Measurements from ENCODE around the gene ARHGAP15.
A peak's percentile ranks its signal among the peaks of the same experiment; 100 is the strongest.

ARHGAP15 gene

DNA sequence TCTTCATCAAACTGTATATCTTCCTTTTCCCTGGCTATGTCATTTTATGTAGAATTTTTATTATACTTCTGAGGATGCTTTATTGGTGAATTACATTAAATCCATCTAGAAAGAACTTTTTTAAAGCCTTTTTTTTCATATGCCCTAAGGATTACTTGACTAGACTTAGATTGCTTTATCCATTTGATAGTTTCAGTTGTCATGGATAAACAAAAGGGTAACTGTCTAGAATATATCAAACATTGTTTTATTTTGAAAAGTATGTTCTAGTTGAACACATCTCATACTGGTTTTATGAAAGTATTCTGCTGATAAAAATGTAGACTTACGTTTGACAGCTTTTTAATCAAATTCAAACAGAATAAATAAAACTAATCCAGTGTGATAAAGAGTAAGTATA, 639.8 kb downstream of the ARHGAP15 start:
- DNase-seq (ENCODE audit: low read depth): no peak

DNA sequence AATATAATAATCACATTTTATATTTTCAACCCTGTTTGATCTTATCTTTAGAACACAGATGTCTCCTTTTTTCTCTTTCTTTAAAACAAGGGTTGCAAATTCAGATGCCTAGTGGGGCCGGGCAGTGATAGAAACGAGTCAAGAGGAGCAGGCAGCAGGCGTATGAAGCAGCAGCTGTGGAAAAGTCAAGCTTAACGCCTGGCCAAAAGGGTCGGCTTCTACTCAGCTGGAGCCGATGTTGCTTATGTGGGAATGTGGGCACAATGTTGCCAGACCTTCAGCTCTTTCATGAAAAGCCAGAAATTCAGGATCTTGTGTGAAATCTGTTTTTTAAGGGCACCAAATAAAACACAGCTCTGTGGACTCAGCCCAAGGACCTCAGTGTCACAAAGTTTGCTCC, 642.7 kb downstream of the ARHGAP15 start:
- DNase-seq (ENCODE audit: low read depth): no peak

DNA sequence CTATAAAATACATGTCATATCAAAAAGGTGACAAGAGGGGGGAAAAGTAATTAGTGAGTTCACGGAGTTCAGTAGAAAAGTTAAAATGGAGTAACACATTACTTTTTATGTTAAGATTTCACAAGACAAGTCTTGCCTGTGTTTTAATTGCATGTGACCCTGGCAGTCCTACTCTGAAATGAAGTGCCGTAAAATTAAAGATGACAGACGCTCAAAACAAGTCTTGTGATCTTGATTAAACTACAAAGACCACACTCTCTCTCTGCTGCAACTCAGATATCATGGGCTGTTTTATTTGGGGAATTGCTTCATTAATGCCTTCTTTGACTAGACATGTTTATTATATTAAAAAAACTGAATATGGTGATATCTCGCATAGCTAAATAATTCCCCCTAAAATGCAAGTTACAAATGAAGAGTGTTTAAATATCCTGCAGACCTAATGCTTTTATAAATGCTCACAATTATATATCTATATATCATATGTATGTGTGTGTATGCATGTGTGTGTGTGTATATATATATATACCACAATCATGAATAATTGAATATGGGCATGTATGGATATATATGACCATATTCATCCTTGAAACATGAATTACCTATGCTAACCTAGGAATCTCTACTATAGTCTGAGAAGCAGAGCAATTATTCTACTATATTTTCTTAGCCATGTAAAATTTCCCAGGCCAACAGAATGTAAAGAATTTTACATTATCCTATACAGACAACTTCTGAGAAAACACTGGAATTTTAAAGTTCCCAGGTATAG, 647.5 kb downstream of the ARHGAP15 start:
- no peak for DNase-seq (ENCODE audit: low read depth)

DNA sequence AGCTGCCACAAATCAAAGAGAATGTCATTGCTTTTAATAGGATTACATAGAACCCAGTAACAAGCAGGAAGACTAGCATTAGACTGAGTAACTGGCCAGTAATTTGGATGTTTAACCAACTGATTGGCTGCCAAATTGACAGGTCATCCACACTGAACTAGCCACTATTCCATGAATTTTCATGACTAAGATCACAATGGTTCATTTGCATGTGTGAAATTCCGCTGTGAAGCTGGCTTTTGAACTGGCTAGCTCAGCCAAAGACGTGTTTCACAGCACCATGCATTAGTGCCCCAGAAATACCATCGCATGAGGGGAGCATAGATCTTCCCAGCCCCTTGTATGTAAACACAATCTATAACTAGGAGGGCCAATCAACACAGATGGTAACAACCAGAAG, 649.8 kb downstream of the ARHGAP15 start:
- DNase-seq (ENCODE audit: low read depth): peak; percentile 26

DNA sequence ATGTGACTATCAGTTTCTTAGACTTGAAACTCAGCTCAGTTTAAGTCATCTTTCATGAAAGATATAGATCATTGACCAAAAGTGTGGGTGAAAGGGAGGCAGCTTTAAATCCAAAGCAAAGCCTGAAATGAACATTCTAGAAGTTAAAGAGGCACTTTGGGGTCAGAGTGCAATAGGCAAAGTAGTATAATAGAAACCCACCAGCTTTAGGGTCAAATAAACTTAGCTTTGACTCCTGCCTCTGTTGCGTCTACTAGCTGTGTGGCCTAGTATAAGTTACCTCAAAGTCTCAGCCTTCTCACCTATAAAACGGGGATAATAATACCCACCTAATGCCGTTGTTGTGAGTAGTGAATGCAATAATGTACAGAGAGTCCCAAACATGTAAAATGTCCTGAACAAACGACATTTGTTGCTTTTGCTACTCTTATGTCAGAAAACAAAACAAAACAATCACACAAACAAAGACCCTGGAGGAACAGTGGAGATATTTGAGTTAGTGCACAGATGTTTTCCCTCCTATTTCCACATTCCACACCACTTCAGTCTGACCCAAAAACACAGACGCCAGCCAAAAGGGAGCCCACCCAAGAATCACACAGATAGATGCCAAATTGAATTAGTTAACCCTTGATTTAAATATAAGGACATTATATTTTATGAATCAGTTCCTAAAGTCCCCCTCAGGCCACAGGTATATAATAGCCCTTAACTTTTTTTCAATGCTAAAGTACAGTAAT, 657.0 kb downstream of the ARHGAP15 start:
- no peak for DNase-seq (ENCODE audit: low read depth)

DNA sequence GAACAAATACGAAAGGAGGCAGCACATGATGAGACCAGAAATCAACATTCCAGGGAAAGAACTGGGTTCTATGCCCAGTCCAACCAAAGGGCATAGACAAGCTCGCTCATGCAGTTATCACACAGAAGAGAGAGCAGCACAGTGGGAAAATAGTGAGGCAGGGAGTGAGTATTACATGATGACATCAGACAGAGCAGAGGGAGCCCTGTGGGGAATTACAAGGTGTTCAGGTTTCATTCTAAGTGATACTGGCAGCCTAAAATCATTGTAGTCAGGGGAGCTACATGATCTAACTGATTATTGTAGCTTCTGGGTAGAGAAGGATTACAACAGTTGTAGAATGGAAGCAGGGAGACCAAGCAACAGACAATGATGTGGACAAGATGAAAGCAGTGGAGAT, 658.5 kb downstream of the ARHGAP15 start:
- DNase-seq (ENCODE audit: low read depth): no peak

DNA sequence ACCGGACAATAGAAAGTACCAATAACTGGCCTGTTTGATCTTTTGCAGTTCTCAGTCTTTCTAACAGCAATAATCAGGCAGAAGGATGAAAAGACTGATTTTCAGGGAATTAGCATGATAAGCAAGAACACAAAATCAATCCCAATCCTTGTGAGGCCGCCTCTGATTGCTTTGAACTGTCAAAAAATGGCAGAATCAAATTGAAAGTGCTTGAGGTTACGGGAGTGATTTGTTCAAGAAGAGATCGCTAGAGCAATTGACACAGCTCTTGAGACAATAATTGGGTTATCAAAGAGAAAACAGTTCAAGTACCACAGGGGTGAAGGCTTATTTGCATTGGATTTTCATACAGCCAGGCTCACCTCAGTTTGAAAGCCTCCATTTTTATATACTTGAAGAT, 663.4 kb downstream of the ARHGAP15 start:
- no peak for DNase-seq (ENCODE audit: low read depth)

DNA sequence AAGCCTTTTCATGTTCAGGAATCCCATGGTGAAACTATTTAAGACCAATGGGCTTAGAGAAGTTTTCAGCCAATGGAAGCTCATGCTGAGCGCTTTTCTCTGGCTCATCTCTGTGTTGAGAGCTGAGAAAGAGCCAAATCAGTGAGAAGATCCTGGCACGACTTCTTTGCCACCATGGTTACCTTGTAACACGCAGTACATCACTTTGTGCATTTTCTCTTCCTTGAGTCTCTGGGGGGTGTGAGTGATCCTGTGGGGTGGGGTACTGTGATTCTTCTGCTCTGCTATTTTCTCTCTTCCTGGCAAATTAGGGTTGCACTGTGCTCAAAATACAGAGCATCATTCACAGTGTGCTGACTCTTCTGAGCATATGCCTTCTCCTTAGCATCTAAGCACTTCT, 664.2 kb downstream of the ARHGAP15 start:
- DNase-seq (ENCODE audit: low read depth): no peak

DNA sequence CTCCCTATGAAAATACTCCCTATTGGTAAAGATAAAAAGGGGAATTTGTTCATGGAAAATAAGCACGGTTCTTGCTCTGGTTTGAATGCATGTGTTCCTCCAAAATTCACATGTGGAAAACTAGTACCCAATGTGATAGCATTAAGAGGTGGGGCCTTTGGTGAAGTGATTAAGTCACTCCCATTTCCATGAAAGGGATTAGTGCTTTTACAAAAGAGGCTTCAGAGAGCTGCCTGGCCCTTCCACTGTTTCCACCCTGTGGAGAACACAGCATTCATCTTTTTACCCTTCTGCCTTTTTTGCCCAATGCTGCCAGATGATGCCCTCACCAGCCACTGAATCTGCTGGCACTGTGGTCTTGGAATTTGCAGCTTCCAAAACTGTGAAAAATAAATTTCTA, 666.8 kb downstream of the ARHGAP15 start:
- no peak for DNase-seq (ENCODE audit: low read depth)

DNA sequence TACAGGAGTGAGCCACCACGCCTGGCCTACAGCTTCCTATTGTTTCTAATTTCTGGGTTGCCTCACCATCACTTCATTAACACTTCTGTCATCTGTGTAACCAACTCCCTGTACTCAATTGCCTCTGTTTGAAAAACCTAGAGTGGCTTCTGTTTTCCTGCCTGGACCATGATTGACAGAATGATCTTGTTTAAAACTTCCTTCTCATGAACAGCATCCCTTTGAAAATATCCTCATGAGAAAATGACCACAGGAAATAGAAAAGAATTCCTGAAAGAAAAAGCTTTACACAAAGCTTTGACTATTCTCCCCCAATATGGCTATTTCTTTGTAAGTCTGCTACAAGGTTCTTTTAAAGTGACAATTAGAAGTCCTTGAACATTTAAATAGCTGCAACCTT, 672.3 kb downstream of the ARHGAP15 start:
- no peak for DNase-seq (ENCODE audit: low read depth)

DNA sequence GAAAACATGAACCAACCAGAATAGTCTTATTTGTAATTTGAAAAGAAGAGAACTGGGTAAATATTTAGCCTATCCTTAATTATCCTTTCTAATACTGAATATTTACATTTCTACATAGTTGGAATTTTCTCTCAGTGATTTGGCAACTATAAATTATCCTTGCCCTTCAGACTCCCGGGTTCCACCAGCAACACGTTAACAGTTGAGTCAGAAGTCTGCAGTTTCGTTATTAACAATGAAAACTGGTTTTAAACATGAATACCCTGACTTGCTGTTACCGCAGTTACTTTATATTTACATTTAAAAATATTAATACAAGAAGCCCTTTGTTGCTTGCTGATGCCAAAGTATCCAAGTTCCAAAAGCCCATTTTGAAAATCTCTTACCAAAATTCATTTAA, 673.0 kb downstream of the ARHGAP15 start:
- DNase-seq (ENCODE audit: low read depth): peak; percentile 88

DNA sequence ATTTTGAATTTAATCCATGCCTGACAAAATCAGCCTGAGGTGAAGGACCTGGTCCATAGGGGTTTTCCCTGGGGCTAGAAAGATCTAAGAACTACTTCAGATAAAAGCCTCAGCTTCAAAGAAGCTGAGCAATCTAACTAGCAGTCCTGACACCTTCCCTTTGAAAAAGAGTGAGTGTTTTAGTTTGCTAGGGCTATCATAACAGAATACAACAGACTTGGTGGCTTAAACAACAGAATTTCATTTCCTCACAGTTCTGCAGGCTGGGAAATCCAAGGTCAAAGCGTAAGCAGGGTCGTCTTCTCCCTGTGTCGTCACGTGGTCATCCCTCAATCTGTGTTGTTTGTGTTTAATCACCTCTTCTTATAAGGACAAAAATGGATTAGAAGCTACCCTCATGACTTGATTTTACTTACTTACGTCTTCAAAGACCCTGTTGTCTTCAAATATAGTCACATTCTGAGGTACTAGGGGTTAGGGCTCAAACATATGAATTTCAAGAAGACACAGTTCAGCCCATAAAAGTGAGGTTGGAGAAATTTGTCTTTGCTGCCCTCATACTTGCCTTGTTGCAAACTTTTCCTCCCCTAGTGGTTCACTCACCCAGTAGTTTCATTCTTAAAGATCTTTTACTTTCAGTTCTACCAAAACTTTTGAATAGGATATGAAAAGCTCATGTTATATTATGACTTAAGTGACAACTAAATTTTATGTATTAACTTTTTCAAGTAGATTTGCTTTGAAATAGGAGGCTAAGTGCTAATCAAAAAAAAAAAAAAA, 673.8 kb downstream of the ARHGAP15 start:
- no peak for DNase-seq (ENCODE audit: low read depth)

DNA sequence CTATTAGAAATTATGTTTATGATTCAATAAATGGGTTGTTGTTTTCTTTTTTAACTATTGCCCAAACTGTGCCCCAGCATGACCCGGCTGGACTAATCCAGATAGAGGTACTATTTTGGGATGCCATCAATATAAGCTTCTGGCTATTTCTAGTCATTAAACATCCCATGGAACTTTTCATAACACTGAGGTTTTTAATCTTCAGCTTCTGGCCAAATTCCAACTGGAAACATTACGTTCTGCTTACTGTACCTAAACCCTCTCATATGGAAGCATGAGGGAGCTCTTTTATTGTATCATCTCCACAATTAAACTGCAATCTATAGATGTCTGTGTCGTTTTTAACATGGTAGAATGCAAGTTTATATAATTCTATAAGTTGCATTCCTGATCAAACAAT, 674.7 kb downstream of the ARHGAP15 start:
- DNase-seq (ENCODE audit: low read depth): peak; percentile 55

DNA sequence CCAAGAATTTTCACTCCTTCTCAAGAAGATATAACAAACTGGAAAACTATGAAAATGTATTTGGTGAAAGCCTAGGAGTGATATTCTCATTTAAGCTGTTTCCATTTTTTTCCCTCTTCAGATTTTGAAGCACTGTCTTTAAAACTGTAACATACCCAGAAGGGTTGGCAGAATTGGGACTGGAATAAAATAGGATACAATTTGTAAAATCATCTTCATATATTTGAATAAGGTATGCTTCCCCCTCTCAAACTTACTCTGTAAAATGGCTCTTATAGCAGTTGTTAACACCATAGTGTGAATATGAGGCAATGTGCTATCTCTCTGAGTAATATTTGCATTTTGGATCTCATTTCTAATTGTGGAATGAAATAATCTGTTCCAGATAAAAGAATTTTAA, 676.4 kb downstream of the ARHGAP15 start:
- DNase-seq (ENCODE audit: low read depth): no peak

DNA sequence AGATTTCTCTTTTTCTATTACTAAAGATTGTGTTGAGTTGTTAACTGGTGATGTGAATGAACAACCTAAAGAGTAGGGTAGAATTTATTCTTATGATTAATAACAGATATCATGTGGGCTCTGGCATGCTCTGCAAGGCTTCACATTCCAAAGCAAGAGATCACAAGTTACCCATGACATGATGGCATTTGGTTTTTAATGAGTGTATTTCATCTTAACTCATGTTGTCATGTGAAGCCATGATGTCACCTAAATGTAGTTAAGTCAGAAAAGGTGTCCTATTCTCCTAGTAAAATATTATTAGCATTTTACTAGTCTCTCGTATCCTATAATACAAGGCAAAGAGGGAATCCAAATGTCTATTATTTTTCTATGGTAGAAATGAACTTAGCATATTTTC, 678.0 kb downstream of the ARHGAP15 start:
- no peak for DNase-seq (ENCODE audit: low read depth)

DNA sequence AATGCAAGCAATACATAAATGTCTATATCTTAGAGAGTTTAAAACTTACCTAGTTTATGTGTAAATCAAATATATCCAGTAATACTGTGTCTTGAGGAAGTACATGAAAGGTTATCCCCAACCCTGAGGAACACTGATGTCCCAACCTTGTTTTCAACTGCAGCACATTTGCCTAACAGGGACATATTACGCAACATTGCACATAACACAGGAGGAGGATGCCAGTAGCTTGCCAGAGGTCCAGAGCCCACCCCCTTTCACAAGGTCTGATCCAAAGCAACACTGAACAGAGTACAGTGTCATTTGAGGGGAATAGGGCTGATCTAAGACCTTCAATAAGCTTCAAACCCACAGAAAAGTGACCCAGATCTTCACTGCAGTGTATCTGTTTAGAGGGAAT, 678.5 kb downstream of the ARHGAP15 start:
- DNase-seq (ENCODE audit: low read depth): peak; percentile 36

DNA sequence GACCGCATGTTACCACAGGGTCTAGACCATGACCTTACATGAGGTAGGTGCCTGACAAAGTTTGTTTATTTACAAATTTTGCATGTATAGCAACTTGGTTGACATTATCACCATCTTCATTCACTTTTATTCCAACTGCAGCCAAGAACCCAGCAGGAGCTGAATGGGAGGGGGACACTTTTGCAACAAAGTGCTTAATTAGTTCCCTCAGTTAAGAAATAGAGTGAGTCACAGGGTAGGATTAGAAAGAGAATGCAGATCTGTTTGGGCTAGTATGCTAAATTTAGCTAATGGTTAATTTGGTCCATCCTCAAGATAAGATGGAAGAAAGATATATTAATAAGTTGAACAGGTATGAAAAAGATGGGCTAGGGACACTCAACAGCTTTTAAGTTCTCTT, 678.9 kb downstream of the ARHGAP15 start:
- no peak for DNase-seq (ENCODE audit: low read depth)

DNA sequence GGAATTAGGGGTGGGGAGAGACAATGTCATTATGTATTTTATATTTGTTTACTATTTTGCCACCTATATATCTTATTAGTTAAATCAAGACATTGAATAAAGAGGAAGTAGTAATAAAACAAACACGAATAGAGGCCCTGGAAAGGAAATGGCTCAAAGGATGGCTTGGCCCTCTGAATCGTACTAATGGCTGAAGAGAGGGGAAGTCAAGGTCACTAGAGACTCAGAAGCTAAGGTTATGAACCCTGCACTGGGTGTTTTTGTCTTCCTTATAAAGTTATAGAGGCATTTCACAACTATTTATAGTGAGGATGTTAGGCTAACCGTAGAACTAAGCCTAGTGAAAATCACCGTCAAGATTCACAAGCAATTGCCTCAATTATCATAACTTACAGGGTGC, 685.9 kb downstream of the ARHGAP15 start:
- no peak for DNase-seq (ENCODE audit: low read depth)

DNA sequence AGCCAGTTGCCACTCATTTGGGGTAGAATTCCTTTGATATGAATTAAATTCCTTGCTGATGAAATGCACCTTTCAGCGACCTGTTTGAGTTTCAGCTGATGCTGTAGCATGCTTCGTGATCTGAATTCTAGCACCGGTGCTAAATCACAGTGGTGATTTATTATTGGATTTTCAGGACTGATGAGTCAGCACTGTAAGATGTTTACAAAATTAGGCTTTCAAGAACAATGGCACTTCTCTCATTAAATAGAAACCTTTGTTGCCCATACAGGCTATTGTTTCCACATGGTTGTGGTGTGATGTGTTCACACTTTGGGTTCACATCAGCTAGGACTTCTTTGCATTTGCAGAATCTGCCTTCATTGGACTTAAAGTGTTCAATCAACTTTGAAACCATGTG, 687.7 kb downstream of the ARHGAP15 start:
- no peak for DNase-seq (ENCODE audit: low read depth)

Data from iris pigment epithelial cell (primary cell).